HepG2 (cell line): ENCODE measurements around the gene NUBP1. TPM values are rescaled to one million over a fixed set of nuclear protein-coding genes. Genes with fewer than 3 reads are reported as not detected.

ENCODE experiments used
- CHCHD3 ChIP-seq: sonication (generic); formaldehyde crosslinking; IDR thresholded peaks from 2 replicates; pipeline ENCODE4 v1.8.0; 2022; ENCODE audit warnings: mild to moderate bottlenecking, missing genetic modification reagents, moderate library complexity
- KDM1A ChIP-seq: IDR thresholded peaks from 2 replicates; pipeline ENCODE4 v1.6.1; 2016; ENCODE audit warnings: missing compliant biosample characterization
- KLF13 ChIP-seq: sonication (generic); formaldehyde crosslinking; IDR thresholded peaks from 2 replicates; pipeline ENCODE4 v1.4.0; 2020; ENCODE audit warnings: mild to moderate bottlenecking, missing genetic modification reagents
- MXI1 ChIP-seq: IDR thresholded peaks from 3 replicates; pipeline ENCODE4 v1.6.1; 2012; ENCODE audit warnings: low read depth, low read length, inconsistent platforms, borderline replicate concordance
- NCOR1 ChIP-seq: fragments of 200-600 bp; sonication (generic); IDR thresholded peaks from 2 replicates; pipeline ENCODE4 v1.7.0; 2017; ENCODE audit warnings: antibody characterized with exemption, low read length, borderline replicate concordance
- NFE2L2 ChIP-seq: fragments of 150-350 bp; IDR thresholded peaks from 2 replicates; pipeline ENCODE4 v1.6.1; 2014; ENCODE audit warnings: low read length
- POLR2A ChIP-seq, 2 experiments: IDR thresholded peaks; 2 replicates each; pipeline ENCODE4 v1.6.1; 2011; ENCODE audit warnings: low read depth in 2 of 2, low read length in 2 of 2, mild to moderate bottlenecking in 1 of 2, moderate library complexity in 1 of 2; ENCODE audit not compliant: insufficient read depth in 1 of 2
- SMYD3 ChIP-seq: sonication (generic); formaldehyde crosslinking; IDR thresholded peaks from 2 replicates; pipeline ENCODE4 v1.8.1; 2023; ENCODE audit warnings: mild to moderate bottlenecking, missing genetic modification reagents
- SP1 ChIP-seq, 2 experiments: fragments of 450-650 bp in 1 of 2; sonication (generic) in 1 of 2; formaldehyde crosslinking in 1 of 2; IDR thresholded peaks; 2 replicates each; pipeline versions ENCODE4 v1.4.0 to v1.6.1; 2016 to 2020; ENCODE audit warnings: missing genetic modification reagents in 1 of 2
- SP140L ChIP-seq: sonication (generic); formaldehyde crosslinking; IDR thresholded peaks from 2 replicates; pipeline ENCODE4 v1.4.0; 2020; ENCODE audit warnings: missing genetic modification reagents, borderline replicate concordance
- THAP11 ChIP-seq: IDR thresholded peaks from 2 replicates; pipeline ENCODE4 v1.6.1; 2016; ENCODE audit warnings: missing biosample characterization, missing genetic modification reagents
- ZNF263 ChIP-seq: sonication (generic); formaldehyde crosslinking; IDR thresholded peaks from 2 replicates; pipeline ENCODE4 v1.4.0; 2020; ENCODE audit warnings: missing genetic modification reagents
- ZNF552 ChIP-seq: sonication (generic); formaldehyde crosslinking; IDR thresholded peaks from 2 replicates; pipeline ENCODE4 v1.9.0; 2022; ENCODE audit warnings: missing genetic modification reagents, mild to moderate bottlenecking, borderline replicate concordance
- ZNF562 ChIP-seq: sonication (generic); formaldehyde crosslinking; IDR thresholded peaks from 2 replicates; pipeline ENCODE4 v1.8.0; 2022; ENCODE audit warnings: missing genetic modification reagents, borderline replicate concordance
- ZNF572 ChIP-seq: sonication (generic); formaldehyde crosslinking; IDR thresholded peaks from 2 replicates; pipeline ENCODE4 v1.5.1; 2020; ENCODE audit warnings: mild to moderate bottlenecking, missing genetic modification reagents
- ZNF790 ChIP-seq: sonication (generic); formaldehyde crosslinking; IDR thresholded peaks from 2 replicates; pipeline ENCODE4 v1.8.0; 2022; ENCODE audit warnings: missing genetic modification reagents, mild to moderate bottlenecking, borderline replicate concordance
- ZSCAN9 ChIP-seq: IDR thresholded peaks from 2 replicates; pipeline ENCODE4 v1.6.1; 2016; ENCODE audit warnings: borderline replicate concordance
- polyA plus RNA-seq, 8 experiments: library from polyadenylated mRNA; depleted of rRNA in 3 of 8; stranded (reverse) in 7 of 8; unstranded in 1 of 8; fragments of >200 nt; fragmentation: Illumina TruSeq in 4 of 8; extraction: Trizol in 4 of 8; gene quantifications; 2 replicates each; pipeline versions ENCODE4 v1.2.1 to v1.2.3, GENCODE V29; 2011 to 2016; ENCODE audit warnings: low read depth in 4 of 8, missing spikeins in 1 of 8, mixed read lengths in 1 of 8; ENCODE audit not compliant: insufficient read depth in 1 of 8
- total RNA-seq, 5 experiments: library from RNA; depleted of rRNA; stranded (reverse); fragments of >200 nt; fragmentation: Illumina TruSeq; extraction: Trizol; gene quantifications; 2 replicates each; pipeline ENCODE4 v1.2.3, GENCODE V29; 2016; ENCODE audit warnings: low read depth in 1 of 5
- TF ChIP-seq, protein P1 (sequence below): sonication (generic); formaldehyde crosslinking; IDR thresholded peaks from 2 replicates; pipeline ENCODE4 v1.4.0; 2020; ENCODE audit warnings: missing genetic modification reagents
- TF ChIP-seq, protein P2 (sequence below): IDR thresholded peaks from 2 replicates; pipeline ENCODE4 v1.6.1; 2016; ENCODE audit warnings: low read depth

The NUBP1 gene
- total and polyA plus RNA-seq, 2 of the 13 experiments (the other 11 are each of a cell fraction or from before 2014, with no cell fraction given): 53.5 to 70.4 TPM

DNA sequence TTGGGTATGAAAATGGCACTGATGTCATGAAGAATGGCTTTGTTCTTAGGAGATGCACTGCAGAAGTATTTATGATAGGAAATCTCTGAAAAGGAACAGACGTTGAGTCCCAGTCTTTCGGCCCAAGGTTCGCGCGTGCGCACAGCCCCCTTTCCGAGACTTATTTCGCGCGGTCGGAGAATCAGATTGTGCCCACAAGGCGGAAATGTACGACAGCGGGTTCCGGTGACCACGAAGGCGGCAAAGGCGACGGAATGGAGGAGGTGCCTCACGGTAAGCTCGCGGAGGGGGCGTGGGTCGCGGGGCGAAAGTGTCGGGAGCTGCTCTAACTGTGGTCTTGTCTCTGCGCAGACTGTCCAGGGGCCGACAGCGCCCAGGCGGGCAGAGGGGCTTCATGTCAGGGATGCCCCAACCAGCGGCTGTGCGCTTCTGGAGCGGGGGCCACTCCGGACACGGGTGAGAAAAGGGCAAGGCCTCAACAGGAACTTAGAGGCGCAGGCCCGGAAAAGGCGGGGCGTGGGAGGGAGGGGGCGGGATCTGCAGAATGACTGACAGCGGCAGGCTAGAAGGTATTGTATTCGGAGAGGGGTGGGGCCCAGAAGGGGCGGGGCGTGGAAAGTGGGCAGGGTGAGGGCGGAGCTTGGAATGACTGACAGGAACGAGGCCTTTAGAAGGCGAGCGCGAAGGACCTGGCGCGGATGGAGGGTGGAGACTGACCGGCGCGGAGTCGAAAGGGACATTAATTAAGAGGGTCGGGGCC is at the start of gene NUBP1 (continued):
- TF ChIP-seq, protein P1, sequence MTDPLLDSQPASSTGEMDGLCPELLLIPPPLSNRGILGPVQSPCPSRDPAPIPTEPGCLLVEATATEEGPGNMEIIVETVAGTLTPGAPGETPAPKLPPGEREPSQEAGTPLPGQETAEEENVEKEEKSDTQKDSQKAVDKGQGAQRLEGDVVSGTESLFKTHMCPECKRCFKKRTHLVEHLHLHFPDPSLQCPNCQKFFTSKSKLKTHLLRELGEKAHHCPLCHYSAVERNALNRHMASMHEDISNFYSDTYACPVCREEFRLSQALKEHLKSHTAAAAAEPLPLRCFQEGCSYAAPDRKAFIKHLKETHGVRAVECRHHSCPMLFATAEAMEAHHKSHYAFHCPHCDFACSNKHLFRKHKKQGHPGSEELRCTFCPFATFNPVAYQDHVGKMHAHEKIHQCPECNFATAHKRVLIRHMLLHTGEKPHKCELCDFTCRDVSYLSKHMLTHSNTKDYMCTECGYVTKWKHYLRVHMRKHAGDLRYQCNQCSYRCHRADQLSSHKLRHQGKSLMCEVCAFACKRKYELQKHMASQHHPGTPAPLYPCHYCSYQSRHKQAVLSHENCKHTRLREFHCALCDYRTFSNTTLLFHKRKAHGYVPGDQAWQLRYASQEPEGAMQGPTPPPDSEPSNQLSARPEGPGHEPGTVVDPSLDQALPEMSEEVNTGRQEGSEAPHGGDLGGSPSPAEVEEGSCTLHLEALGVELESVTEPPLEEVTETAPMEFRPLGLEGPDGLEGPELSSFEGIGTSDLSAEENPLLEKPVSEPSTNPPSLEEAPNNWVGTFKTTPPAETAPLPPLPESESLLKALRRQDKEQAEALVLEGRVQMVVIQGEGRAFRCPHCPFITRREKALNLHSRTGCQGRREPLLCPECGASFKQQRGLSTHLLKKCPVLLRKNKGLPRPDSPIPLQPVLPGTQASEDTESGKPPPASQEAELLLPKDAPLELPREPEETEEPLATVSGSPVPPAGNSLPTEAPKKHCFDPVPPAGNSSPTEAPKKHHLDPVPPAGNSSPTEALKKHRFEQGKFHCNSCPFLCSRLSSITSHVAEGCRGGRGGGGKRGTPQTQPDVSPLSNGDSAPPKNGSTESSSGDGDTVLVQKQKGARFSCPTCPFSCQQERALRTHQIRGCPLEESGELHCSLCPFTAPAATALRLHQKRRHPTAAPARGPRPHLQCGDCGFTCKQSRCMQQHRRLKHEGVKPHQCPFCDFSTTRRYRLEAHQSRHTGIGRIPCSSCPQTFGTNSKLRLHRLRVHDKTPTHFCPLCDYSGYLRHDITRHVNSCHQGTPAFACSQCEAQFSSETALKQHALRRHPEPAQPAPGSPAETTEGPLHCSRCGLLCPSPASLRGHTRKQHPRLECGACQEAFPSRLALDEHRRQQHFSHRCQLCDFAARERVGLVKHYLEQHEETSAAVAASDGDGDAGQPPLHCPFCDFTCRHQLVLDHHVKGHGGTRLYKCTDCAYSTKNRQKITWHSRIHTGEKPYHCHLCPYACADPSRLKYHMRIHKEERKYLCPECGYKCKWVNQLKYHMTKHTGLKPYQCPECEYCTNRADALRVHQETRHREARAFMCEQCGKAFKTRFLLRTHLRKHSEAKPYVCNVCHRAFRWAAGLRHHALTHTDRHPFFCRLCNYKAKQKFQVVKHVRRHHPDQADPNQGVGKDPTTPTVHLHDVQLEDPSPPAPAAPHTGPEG (CRISPR knock-in tag): peak; percentile 75
- TF ChIP-seq CHCHD3 (CRISPR knock-in tag) (peak; percentile 84), ZNF263 (CRISPR knock-in tag) (peak; percentile 70; the same call in 1 of the 2 replicates), SP1 (IDR thresholded peaks at IDR 0.05) (0 out of 2 replicates have a peak, but pooled peaks have one; percentile 59), SP1 (CRISPR knock-in tag; IDR thresholded peaks at IDR 0.05) (peak; percentile 72), NCOR1 (peak; percentile 73; the same call in 1 of the 2 replicates), SMYD3 (CRISPR knock-in tag) (peak; percentile 93; the same call in 1 of the 2 replicates), KLF13 (CRISPR knock-in tag) (peak; percentile 92; the same call in 1 of the 2 replicates), ZNF552 (CRISPR knock-in tag) (peak; percentile 89; the same call in 1 of the 2 replicates), ZSCAN9 (peak; percentile 95), SP140L (CRISPR knock-in tag) (0 out of 2 replicates have a peak, but pooled peaks have one; percentile 21), ZNF572 (peak; percentile 100), POLR2A (IDR thresholded peaks at IDR 0.05; ENCODE audit: insufficient read depth in 1 of 2, low read depth in 2 of 2, low read length in 2 of 2) (peak; percentile 90 to 97), THAP11 (peak; percentile 91), KDM1A (CRISPR knock-in tag) (no peak; the same call in 1 of the 2 replicates), MXI1 (peak; percentile 100), NFE2L2 (no peak), ZNF790 (CRISPR knock-in tag) (peak; percentile 87; the same call in 1 of the 2 replicates), ZNF562 (no peak)
- TF ChIP-seq, protein P2, sequence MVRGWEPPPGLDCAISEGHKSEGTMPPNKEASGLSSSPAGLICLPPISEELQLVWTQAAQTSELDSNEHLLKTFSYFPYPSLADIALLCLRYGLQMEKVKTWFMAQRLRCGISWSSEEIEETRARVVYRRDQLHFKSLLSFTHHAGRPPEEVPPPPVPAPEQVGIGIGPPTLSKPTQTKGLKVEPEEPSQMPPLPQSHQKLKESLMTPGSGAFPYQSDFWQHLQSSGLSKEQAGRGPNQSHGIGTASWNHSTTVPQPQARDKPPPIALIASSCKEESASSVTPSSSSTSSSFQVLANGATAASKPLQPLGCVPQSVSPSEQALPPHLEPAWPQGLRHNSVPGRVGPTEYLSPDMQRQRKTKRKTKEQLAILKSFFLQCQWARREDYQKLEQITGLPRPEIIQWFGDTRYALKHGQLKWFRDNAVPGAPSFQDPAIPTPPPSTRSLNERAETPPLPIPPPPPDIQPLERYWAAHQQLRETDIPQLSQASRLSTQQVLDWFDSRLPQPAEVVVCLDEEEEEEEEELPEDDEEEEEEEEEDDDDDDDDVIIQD (CRISPR knock-in tag): peak; percentile 15; the same call in 1 of the 2 replicates
